Neural progenitor cell (in vitro differentiated cells): ENCODE results near the gene PCSK6. TPM values are rescaled to one million over a fixed set of nuclear protein-coding genes. Genes with fewer than 3 reads are reported as not detected.

Experiments
- DNase-seq: peaks from one replicate; pipeline ENCODE4 v3.0.0-alpha.2; 2016; ENCODE audit warnings: low spot score
- H2AFZ ChIP-seq: fragments of 200-600 bp; sonication (generic); replicated peaks from 2 replicates; pipeline ENCODE4 v1.6.1; 2016; ENCODE audit warnings: antibody characterized with exemption
- H3F3A ChIP-seq: fragments of 200-600 bp; sonication (generic); 2 replicates; pipeline ENCODE4 v1.6.1; 2016; ENCODE audit warnings: antibody characterized with exemption, low read depth
- H3K27ac ChIP-seq: fragments of 200-600 bp; sonication (generic); 2 replicates; pipeline ENCODE4 v1.5.1; 2016; ENCODE audit warnings: mild to moderate bottlenecking
- H3K27me3 ChIP-seq: fragments of 200-600 bp; sonication (generic); 2 replicates; pipeline ENCODE4 v1.6.1; 2016; ENCODE audit warnings: mild to moderate bottlenecking, moderate library complexity
- H3K36me3 ChIP-seq: fragments of 200-600 bp; sonication (generic); 2 replicates; pipeline ENCODE4 v1.5.1; 2016
- H3K4me1 ChIP-seq: fragments of 200-600 bp; sonication (generic); 2 replicates; pipeline ENCODE4 v1.6.1; 2016; ENCODE audit warnings: mixed run types
- H3K4me2 ChIP-seq: fragments of 200-600 bp; sonication (generic); 2 replicates; pipeline ENCODE4 v1.6.1; 2016
- H3K4me3 ChIP-seq: fragments of 200-600 bp; sonication (generic); 2 replicates; pipeline ENCODE4 v1.5.1; 2016
- H3K79me2 ChIP-seq: fragments of 200-600 bp; sonication (generic); 2 replicates; pipeline ENCODE4 v1.6.1; 2016; ENCODE audit warnings: low read depth
- H3K9ac ChIP-seq: fragments of 200-600 bp; sonication (generic); 2 replicates; pipeline ENCODE4 v1.6.1; 2016
- H3K9me3 ChIP-seq: fragments of 200-600 bp; sonication (generic); 2 replicates; pipeline ENCODE4 v1.5.1; 2016; ENCODE audit warnings: low read depth
- H4K20me1 ChIP-seq: fragments of 200-600 bp; sonication (generic); 2 replicates; pipeline ENCODE4 v1.6.1; 2016; ENCODE audit warnings: low read depth
- H3K27ac Mint-ChIP-seq: 3 replicates; pipeline ENCODE4 v1.8.0; 2021; ENCODE audit warnings: mixed read lengths
- H3K27me3 Mint-ChIP-seq: 2 replicates; pipeline ENCODE4 v1.8.0; 2022; ENCODE audit warnings: low read depth, mild to moderate bottlenecking, inconsistent platforms, moderate library complexity, mixed read lengths; ENCODE audit not compliant: insufficient read depth
- H3K36me3 Mint-ChIP-seq: 3 replicates; pipeline ENCODE4 v1.8.0; 2021; ENCODE audit warnings: mixed read lengths
- H3K4me1 Mint-ChIP-seq: 3 replicates; pipeline ENCODE4 v1.8.0; 2021; ENCODE audit warnings: mixed read lengths
- H3K4me3 Mint-ChIP-seq: 3 replicates; pipeline ENCODE4 v1.8.0; 2021; ENCODE audit warnings: mild to moderate bottlenecking, moderate library complexity, mixed read lengths
- H3K9me3 Mint-ChIP-seq: 3 replicates; pipeline ENCODE4 v1.8.0; 2020; ENCODE audit warnings: mixed read lengths
- CTCF ChIP-seq: fragments of 200-600 bp; sonication (generic); IDR thresholded peaks from 2 replicates; pipeline ENCODE4 v1.5.1; 2017; ENCODE audit warnings: antibody characterized with exemption, mild to moderate bottlenecking
- EZH2 ChIP-seq: fragments of 200-600 bp; sonication (generic); IDR thresholded peaks from 2 replicates; pipeline ENCODE4 v1.6.1; 2017; ENCODE audit warnings: antibody characterized with exemption, mild to moderate bottlenecking, moderate library complexity
- EZH2phosphoT487 ChIP-seq: fragments of 200-600 bp; sonication (generic); IDR thresholded peaks from 2 replicates; pipeline ENCODE4 v1.6.1; 2017; ENCODE audit warnings: antibody characterized with exemption
- total RNA-seq: library from RNA; depleted of rRNA; stranded (reverse); fragments of >200 nt; gene quantifications from 2 replicates; pipeline ENCODE4 v1.2.3, GENCODE V29; 2015; ENCODE audit warnings: low replicate concordance

PCSK6 gene
- total RNA-seq, 1 donor from 2014 or later = 1.9 TPM

GRCh38 chr15:101444015-101444414 lies 45.5 kb downstream of the PCSK6 start:
- H3K4me1 ChIP-seq = peaks cover 8% of the 10 kb centered on the region
- H4K20me1 ChIP-seq = no peaks in the 10 kb centered on the region
- H3K27ac ChIP-seq = no peak overlapping the region
- no peak overlapping the region for H3K4me3 ChIP-seq
- H3K27ac Mint-ChIP-seq = no peak overlapping the region
- H3K36me3 ChIP-seq = no peaks in the 10 kb centered on the region
- H3K4me2 ChIP-seq = no peak overlapping the region
- H3K27me3 Mint-ChIP-seq = peaks cover 5% of the 10 kb centered on the region
- no peak for DNase-seq
- H3K36me3 Mint-ChIP-seq = peaks cover 3% of the 10 kb centered on the region
- no peaks in the 10 kb centered on the region for H3K79me2 ChIP-seq
- no peaks in the 10 kb centered on the region for H3K9me3 ChIP-seq
- no peak overlapping the region for H3K9ac ChIP-seq
- H3K4me1 Mint-ChIP-seq = peaks cover 22% of the 10 kb centered on the region
- TF ChIP-seq CTCF (no peak), EZH2phosphoT487 (no peak), EZH2 (no peak)
- H3F3A ChIP-seq = no peaks in the 10 kb centered on the region
- no peak overlapping the region for H3K4me3 Mint-ChIP-seq
- no peak overlapping the region for H2AFZ ChIP-seq
- peaks cover 4% of the 10 kb centered on the region for H3K9me3 Mint-ChIP-seq
- no peaks in the 10 kb centered on the region for H3K27me3 ChIP-seq

- peaks cover 8% of the 10 kb centered on the region for H3K4me1 ChIP-seq
- H3K4me2 ChIP-seq = no peak overlapping the region
- no peak for DNase-seq
- Mint-ChIP-seq H3K4me3 (no peak overlapping the region), H3K27me3 (peaks cover 10% of the 10 kb centered on the region), H3K27ac (no peak overlapping the region), H3K36me3 (peaks cover 5% of the 10 kb centered on the region), H3K9me3 (peaks cover 9% of the 10 kb centered on the region), H3K4me1 (peaks cover 26% of the 10 kb centered on the region)
- no peaks in the 10 kb centered on the region for H4K20me1 ChIP-seq
- H3K9me3 ChIP-seq = no peaks in the 10 kb centered on the region
- H3K27me3 ChIP-seq = no peaks in the 10 kb centered on the region
- H3K79me2 ChIP-seq = no peaks in the 10 kb centered on the region
- no peaks in the 10 kb centered on the region for H3F3A ChIP-seq
- no peak overlapping the region for H2AFZ ChIP-seq
- no peak overlapping the region for H3K4me3 ChIP-seq
- H3K27ac ChIP-seq = no peak overlapping the region
- no peak for TF ChIP-seq EZH2phosphoT487
- no peak for TF ChIP-seq EZH2
- no peak for TF ChIP-seq CTCF
- H3K9ac ChIP-seq = no peak overlapping the region
- no peaks in the 10 kb centered on the region for H3K36me3 ChIP-seq
Measured at GRCh38 chr15:101442272-101442671, 47.2 kb downstream of the PCSK6 start.

GRCh38 chr15:101441696-101442095 lies 47.8 kb downstream of the PCSK6 start:
- peak overlapping the region; percentile 36 for H3K4me2 ChIP-seq
- no peak for TF ChIP-seq CTCF
- no peak for TF ChIP-seq EZH2phosphoT487
- TF ChIP-seq EZH2 = no peak

More at GRCh38 chr15:101441696-101442095, 47.8 kb downstream of the PCSK6 start:
- Histone ChIP-seq H3K9me3 (no peaks in the 10 kb centered on the region), H3K9ac (no peak overlapping the region), H2AFZ (no peak overlapping the region), H3K4me1 (peaks cover 8% of the 10 kb centered on the region), H3K36me3 (no peaks in the 10 kb centered on the region), H3K27ac (no peak overlapping the region), H3K79me2 (no peaks in the 10 kb centered on the region), H4K20me1 (no peaks in the 10 kb centered on the region), H3F3A (no peaks in the 10 kb centered on the region), H3K4me3 (no peak overlapping the region), H3K27me3 (no peaks in the 10 kb centered on the region)
- Mint-ChIP-seq H3K9me3 (peaks cover 9% of the 10 kb centered on the region), H3K36me3 (peaks cover 5% of the 10 kb centered on the region), H3K27me3 (peaks cover 6% of the 10 kb centered on the region), H3K4me1 (peaks cover 29% of the 10 kb centered on the region), H3K4me3 (no peak overlapping the region), H3K27ac (no peak overlapping the region)
- DNase-seq = no peak
